ENCODE data around the gene KRTAP10-9. TPM values are rescaled to one million over a fixed set of nuclear protein-coding genes. Genes with fewer than 3 reads are reported as not detected.

The KRTAP10-9 gene
- polyA plus RNA-seq, 1 donor (not counting 4 experiments of a cell fraction or from before 2014, with no cell fraction given), result not detected

GRCh38 chr21:44615466-44615865 is 11.4 kb upstream of the KRTAP10-9 start:
- dilution Hi-C loops (cut with MboI; ENCODE audit: extremely low pct_ligation_motif_present, low sequenced_read_pairs), result no loop called here
- H3K27me3 ChIP-seq (ENCODE audit: control insufficient read depth, extremely low read depth, insufficient read depth, low read length), result peaks cover 19% of the 10 kb centered on the region
- FAIRE-seq, result no peak

GRCh38 chr21:44615911-44616590 is 10.8 kb upstream of the KRTAP10-9 start:
- TF ChIP-seq, protein P1, sequence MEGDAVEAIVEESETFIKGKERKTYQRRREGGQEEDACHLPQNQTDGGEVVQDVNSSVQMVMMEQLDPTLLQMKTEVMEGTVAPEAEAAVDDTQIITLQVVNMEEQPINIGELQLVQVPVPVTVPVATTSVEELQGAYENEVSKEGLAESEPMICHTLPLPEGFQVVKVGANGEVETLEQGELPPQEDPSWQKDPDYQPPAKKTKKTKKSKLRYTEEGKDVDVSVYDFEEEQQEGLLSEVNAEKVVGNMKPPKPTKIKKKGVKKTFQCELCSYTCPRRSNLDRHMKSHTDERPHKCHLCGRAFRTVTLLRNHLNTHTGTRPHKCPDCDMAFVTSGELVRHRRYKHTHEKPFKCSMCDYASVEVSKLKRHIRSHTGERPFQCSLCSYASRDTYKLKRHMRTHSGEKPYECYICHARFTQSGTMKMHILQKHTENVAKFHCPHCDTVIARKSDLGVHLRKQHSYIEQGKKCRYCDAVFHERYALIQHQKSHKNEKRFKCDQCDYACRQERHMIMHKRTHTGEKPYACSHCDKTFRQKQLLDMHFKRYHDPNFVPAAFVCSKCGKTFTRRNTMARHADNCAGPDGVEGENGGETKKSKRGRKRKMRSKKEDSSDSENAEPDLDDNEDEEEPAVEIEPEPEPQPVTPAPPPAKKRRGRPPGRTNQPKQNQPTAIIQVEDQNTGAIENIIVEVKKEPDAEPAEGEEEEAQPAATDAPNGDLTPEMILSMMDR (optimal IDR thresholded peaks at IDR 0.05 in 1 of 3, IDR thresholded peaks at IDR 0.05 in 1 of 3, conservative IDR thresholded peaks at IDR 0.05 in 1 of 3; ENCODE audit: extremely low read depth in 1 of 3, insufficient read depth in 2 of 3, low read length in 3 of 3), result no peak
- no peak for TF ChIP-seq EZH2 (IDR thresholded peaks at IDR 0.05; ENCODE audit: low read length)
- H2AFZ ChIP-seq (ENCODE audit: control insufficient read depth, low read length), result no peak overlapping the region
- peaks cover 19% of the 10 kb centered on the region for H3K27me3 ChIP-seq (ENCODE audit: control insufficient read depth, extremely low read depth, insufficient read depth, low read length)
- no peak for DNase-seq (ENCODE audit: low read depth, low spot score)
- H3K4me2 ChIP-seq (ENCODE audit: control insufficient read depth, extremely low read depth, insufficient read depth, low read depth, low read length), result peak overlapping the region; percentile 56
- H3K9me1 ChIP-seq (ENCODE audit: control insufficient read depth, extremely low read depth, insufficient read depth, low read length), result no peaks in the 10 kb centered on the region
- FAIRE-seq, result no peak
- dilution Hi-C loops (cut with MboI; ENCODE audit: extremely low pct_ligation_motif_present, low sequenced_read_pairs), result no loop called here
- H3K9me3 ChIP-seq (ENCODE audit: control insufficient read depth, low read depth, low read length), result peaks cover 9% of the 10 kb centered on the region
- peaks cover 7% of the 10 kb centered on the region for H3K4me1 ChIP-seq (ENCODE audit: control insufficient read depth, extremely low read depth, insufficient read depth, low read length)
- no peaks in the 10 kb centered on the region for H3K36me3 ChIP-seq (ENCODE audit: control insufficient read depth in 2 of 2, extremely low read depth in 1 of 2, insufficient read depth in 2 of 2, low read length in 2 of 2)
- H3K9ac ChIP-seq (ENCODE audit: control insufficient read depth, extremely low read depth, insufficient read depth, low read length), result no peak overlapping the region
- no peaks in the 10 kb centered on the region for H4K20me1 ChIP-seq (ENCODE audit: control insufficient read depth, extremely low read depth, insufficient read depth, low read length)
- no peak overlapping the region for H3K4me3 ChIP-seq (ENCODE audit: control insufficient read depth in 2 of 3, extremely low read depth in 1 of 3, insufficient read depth in 2 of 3, low read depth in 1 of 3, low read length in 3 of 3)
- no peaks in the 10 kb centered on the region for H3K79me2 ChIP-seq (ENCODE audit: control insufficient read depth, insufficient read depth, low read length)
- no peak overlapping the region for H3K27ac ChIP-seq (ENCODE audit: control insufficient read depth, insufficient read depth, low read length)

More at GRCh38 chr21:44615466-44615865, 11.4 kb upstream of the KRTAP10-9 start:
- Histone ChIP-seq H3K9ac (ENCODE audit: control insufficient read depth, extremely low read depth, insufficient read depth, low read length) (no peak overlapping the region), H3K4me2 (ENCODE audit: control insufficient read depth, extremely low read depth, insufficient read depth, low read depth, low read length) (no peak overlapping the region), H3K4me1 (ENCODE audit: control insufficient read depth, extremely low read depth, insufficient read depth, low read length) (peaks cover 7% of the 10 kb centered on the region), H3K4me3 (ENCODE audit: control insufficient read depth in 2 of 3, extremely low read depth in 1 of 3, insufficient read depth in 2 of 3, low read depth in 1 of 3, low read length in 3 of 3) (no peak overlapping the region), H3K9me1 (ENCODE audit: control insufficient read depth, extremely low read depth, insufficient read depth, low read length) (no peaks in the 10 kb centered on the region), H2AFZ (ENCODE audit: control insufficient read depth, low read length) (no peak overlapping the region), H3K27ac (ENCODE audit: control insufficient read depth, insufficient read depth, low read length) (no peak overlapping the region), H4K20me1 (ENCODE audit: control insufficient read depth, extremely low read depth, insufficient read depth, low read length) (no peaks in the 10 kb centered on the region), H3K79me2 (ENCODE audit: control insufficient read depth, insufficient read depth, low read length) (no peaks in the 10 kb centered on the region), H3K9me3 (ENCODE audit: control insufficient read depth, low read depth, low read length) (peaks cover 9% of the 10 kb centered on the region), H3K36me3 (ENCODE audit: control insufficient read depth in 2 of 2, extremely low read depth in 1 of 2, insufficient read depth in 2 of 2, low read length in 2 of 2) (no peaks in the 10 kb centered on the region)
- TF ChIP-seq, protein P1 (optimal IDR thresholded peaks at IDR 0.05 in 1 of 3, IDR thresholded peaks at IDR 0.05 in 1 of 3, conservative IDR thresholded peaks at IDR 0.05 in 1 of 3; ENCODE audit: extremely low read depth in 1 of 3, insufficient read depth in 2 of 3, low read length in 3 of 3), result no peak
- no peak for TF ChIP-seq EZH2 (IDR thresholded peaks at IDR 0.05; ENCODE audit: low read length)
- no peak for DNase-seq (ENCODE audit: low read depth, low spot score)
